Testis (tissue), 3 donors: ENCODE results near the gene FAM53B. TPM values are rescaled to one million over a fixed set of nuclear protein-coding genes. Genes with fewer than 3 reads are reported as not detected.

Source experiments
- DNase-seq: peaks from one replicate; pipeline ENCODE4 v3.0.0-alpha.2; 2019
- H3K27ac ChIP-seq, 2 donors: fragments of 200-600 bp; sonication (generic); one replicate each; pipeline ENCODE4 v1.5.1; 2019
- H3K27me3 ChIP-seq: fragments of 200-600 bp; sonication (generic); one replicate; pipeline ENCODE4 v1.5.1; 2019
- H3K36me3 ChIP-seq: fragments of 200-600 bp; sonication (generic); one replicate; pipeline ENCODE4 v1.5.1; 2017; ENCODE audit warnings: low read depth; ENCODE audit errors: missing control alignments
- H3K4me1 ChIP-seq: fragments of 200-600 bp; sonication (generic); one replicate; pipeline ENCODE4 v1.5.1; 2019
- H3K4me3 ChIP-seq, 2 donors: fragments of 200-600 bp; sonication (generic); one replicate each; pipeline ENCODE4 v1.5.1; 2017 to 2019
- H3K9me3 ChIP-seq: fragments of 200-600 bp; sonication (generic); one replicate; pipeline ENCODE4 v1.5.1; 2017
- CTCF ChIP-seq, 3 experiments: fragments of 450-650 bp in 2 of 3; fragments of 200-600 bp in 1 of 3; sonication (generic) in 1 of 3; IDR thresholded peaks; one replicate each; pipeline ENCODE4 v1.5.1; 2016 to 2019; ENCODE audit warnings: antibody characterized with exemption in 3 of 3, mild to moderate bottlenecking in 2 of 3, moderate library complexity in 1 of 3
- POLR2A ChIP-seq: fragments of 450-650 bp; IDR thresholded peaks from one replicate; pipeline ENCODE4 v1.6.1; 2017; ENCODE audit warnings: antibody characterized with exemption, mild to moderate bottlenecking, moderate library complexity
- WGBS, 2 donors: methylation state at CpG; one replicate each; pipeline ENCODE4 v1.1.5; 2018; 5-methylcytosine and 5-hydroxymethylcytosine counted together
- intact Hi-C: fragments of 100-400 bp; cut with DNase I; formaldehyde crosslinking; loops from one replicate; pipeline ENCODE4 v1.15.1; 2023; ENCODE audit warnings: low total_unique reads
- polyA plus RNA-seq: library from polyadenylated mRNA; stranded (reverse); fragments of 350-450 nt; fragmentation: Illumina TruSeq; extraction: RNeasy Lipid Tissue Mini Kit (QIAGEN cat#74804); gene quantifications from one replicate; pipeline ENCODE4 v1.2.3, GENCODE V29; 2014; ENCODE audit warnings: low read depth, low replicate concordance; ENCODE audit not compliant: insufficient read depth
- total RNA-seq, 2 donors: library from RNA; depleted of rRNA; stranded (reverse); fragments of >200 nt; gene quantifications; one replicate each; pipeline ENCODE4 v1.2.3, GENCODE V29; 2016

FAM53B gene
- total and polyA plus RNA-seq, 3 donors from 2014 or later: 36.9 to 125 (median 109) TPM

- H3K4me1 ChIP-seq: peaks cover 5% of the 10 kb centered on the region
- H3K27me3 ChIP-seq: no peaks in the 10 kb centered on the region
- H3K9me3 ChIP-seq: no peaks in the 10 kb centered on the region
- 88 to 97% methylated on average over 5 of the region's 5 CpGs for WGBS, 2 donors
- DNase-seq: no peak
- no peaks in the 10 kb centered on the region for H3K36me3 ChIP-seq
- TF ChIP-seq POLR2A: no peak
- TF ChIP-seq CTCF (IDR thresholded peaks at IDR 0.05): no peak
- H3K4me3 ChIP-seq: no peak overlapping the region
- no peak overlapping the region for H3K27ac ChIP-seq
- intact Hi-C loops: no loop called here
Measured at GRCh38 chr10:124605481-124605855, 138.7 kb downstream of the FAM53B start.

DNA sequence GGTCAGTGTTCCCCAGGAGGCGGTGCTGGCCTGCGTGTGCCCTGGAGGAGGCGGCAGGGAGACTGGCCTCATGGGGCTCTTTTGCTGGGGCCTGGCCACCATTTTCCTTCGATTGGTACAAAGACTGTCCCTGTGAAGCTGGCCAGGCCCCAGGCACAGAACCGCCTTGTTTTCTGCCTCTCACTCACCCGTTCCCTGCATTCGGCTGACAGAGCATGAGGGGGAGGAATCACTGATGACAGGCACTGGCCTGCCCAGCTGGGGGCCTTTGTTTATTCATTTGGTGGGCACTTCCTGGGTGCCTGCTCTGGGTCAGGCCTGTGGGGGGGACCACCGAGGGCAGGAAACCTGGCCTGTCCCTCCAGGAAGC lies 139.2 kb downstream of the FAM53B start:
- Histone ChIP-seq H3K27me3 (no peaks in the 10 kb centered on the region), H3K27ac (no peak overlapping the region), H3K4me3 (no peak overlapping the region), H3K36me3 (no peaks in the 10 kb centered on the region), H3K4me1 (peaks cover 5% of the 10 kb centered on the region), H3K9me3 (no peaks in the 10 kb centered on the region)
- 67 to 75% methylated on average over 3 to 8 of the region's 8 CpGs for WGBS, 2 donors
- intact Hi-C loops: no loop called here
- no peak for TF ChIP-seq POLR2A
- DNase-seq: no peak

DNA sequence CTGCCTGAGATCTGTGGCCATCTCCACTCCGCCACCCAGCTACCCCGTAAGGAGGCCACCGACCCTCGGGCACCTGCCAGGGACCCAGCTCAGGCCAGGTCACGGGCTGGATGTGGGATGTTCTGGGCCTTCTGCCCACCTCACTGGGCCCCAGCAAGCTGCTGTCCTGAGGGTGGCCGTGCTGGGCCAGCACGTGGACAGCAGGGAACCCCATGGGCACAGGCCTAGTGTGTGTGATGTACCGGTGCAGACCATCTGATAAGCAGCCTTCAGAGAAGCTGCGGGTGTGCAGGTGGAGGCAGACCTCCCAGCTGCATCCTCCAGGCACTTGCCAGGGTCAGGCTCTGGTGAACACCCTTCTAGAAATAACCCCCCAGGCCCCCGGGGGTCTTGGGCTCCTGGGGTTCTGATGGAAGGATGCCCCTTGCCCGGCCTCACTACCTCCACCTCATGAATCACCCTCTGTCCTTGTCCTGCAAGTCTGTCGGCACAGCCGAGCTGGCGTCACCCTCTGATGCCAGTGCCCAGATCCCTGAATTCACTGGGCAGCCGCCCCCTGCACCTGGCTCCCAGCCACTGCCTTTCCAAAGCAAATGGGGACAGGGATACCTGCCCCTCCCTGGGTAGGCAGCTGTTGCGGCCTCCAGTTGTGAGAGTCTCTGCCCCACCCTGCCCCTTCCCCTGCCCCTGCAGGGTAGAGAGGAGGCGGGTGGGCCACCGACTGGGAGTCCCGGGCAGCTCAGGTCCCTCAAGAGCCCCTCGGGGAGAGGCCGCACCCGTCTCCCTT lies 139.8 kb downstream of the FAM53B start:
- 83 to 87% methylated on average over 12 to 17 of the region's 22 CpGs for WGBS, 2 donors
- Histone ChIP-seq H3K9me3 (no peaks in the 10 kb centered on the region), H3K4me1 (peaks cover 8% of the 10 kb centered on the region), H3K36me3 (no peaks in the 10 kb centered on the region), H3K4me3 (no peak overlapping the region), H3K27ac (no peak overlapping the region), H3K27me3 (no peaks in the 10 kb centered on the region)
- DNase-seq: no peak
- no peak for TF ChIP-seq CTCF (IDR thresholded peaks at IDR 0.05)
- intact Hi-C loops: no loop called here

DNA sequence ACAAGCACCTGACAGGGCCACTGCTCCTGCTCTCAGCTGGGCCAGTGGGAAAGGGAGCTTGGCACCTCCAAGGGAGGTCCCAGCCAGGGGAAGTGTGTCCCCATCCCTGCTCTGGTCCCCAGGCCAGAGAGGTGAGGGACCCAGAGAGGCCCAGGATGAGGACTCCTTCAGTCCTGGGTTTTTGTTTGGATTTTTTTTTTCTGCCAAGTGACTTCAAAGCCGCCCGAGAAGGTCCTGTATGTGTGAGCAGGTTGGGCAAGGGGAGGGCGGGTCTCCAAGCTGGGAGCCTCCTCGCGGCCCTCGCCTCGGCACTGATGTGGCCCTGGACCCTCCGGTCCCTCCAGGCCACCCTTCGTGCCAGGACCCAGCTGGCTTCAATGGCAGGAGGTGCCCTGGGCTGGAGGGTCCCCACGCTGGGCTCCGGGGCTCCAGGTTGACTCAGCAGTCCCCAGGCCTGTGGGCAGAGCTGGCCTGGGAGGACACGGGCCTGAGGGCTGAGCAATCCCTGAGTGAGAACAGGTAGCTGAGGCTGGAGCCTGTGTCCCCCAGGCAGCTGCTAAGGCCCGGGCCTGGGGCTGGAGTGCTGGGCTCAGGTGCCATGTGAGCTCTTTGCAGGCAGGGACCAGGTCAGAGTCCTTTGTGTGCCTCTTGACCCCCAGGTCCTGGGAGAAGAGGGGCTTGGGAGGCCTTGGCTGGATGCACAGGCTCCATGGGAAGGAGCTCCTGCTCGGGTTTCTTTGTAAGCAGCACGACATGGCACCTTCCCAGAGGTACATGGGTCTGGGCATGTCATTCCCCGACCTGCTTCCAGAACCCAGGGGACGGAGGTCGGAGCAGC lies 140.6 kb downstream of the FAM53B start:
- no peak overlapping the region for H3K4me3 ChIP-seq
- H3K27ac ChIP-seq: no peak overlapping the region
- intact Hi-C loops: no loop called here
- WGBS, 2 donors: 81 to 90% methylated on average over 7 to 17 of the region's 18 CpGs
- no peak for DNase-seq
- H3K9me3 ChIP-seq: no peaks in the 10 kb centered on the region
- H3K27me3 ChIP-seq: no peaks in the 10 kb centered on the region
- peaks cover 12% of the 10 kb centered on the region for H3K4me1 ChIP-seq
- TF ChIP-seq CTCF (IDR thresholded peaks at IDR 0.05) (no peak), POLR2A (no peak)
- H3K36me3 ChIP-seq: no peaks in the 10 kb centered on the region

GRCh38 chr10:124602646-124603365 lies 141.4 kb downstream of the FAM53B start:
- Histone ChIP-seq H3K27me3 (no peaks in the 10 kb centered on the region), H3K9me3 (no peaks in the 10 kb centered on the region), H3K4me3 (no peak overlapping the region), H3K36me3 (no peaks in the 10 kb centered on the region), H3K27ac (no peak overlapping the region), H3K4me1 (peaks cover 12% of the 10 kb centered on the region)
- 83 to 100% methylated on average over 2 to 12 of the region's 12 CpGs for WGBS, 2 donors
- intact Hi-C loops: no loop called here
- TF ChIP-seq POLR2A (no peak), CTCF (IDR thresholded peaks at IDR 0.05) (no peak)
- no peak for DNase-seq
